GM18873 (cell line): Measurements from ENCODE around the gene NR1D1.

Experiments
- ATAC-seq: cut with Tn5 transposase; IDR thresholded peaks from one replicate; pipeline ENCODE4 v1.9.1; 2021; ENCODE audit warnings: mild to moderate bottlenecking, moderate library complexity, moderate number of reproducible peaks; ENCODE audit not compliant: unreplicated experiment, low FRiP score

NR1D1 gene

DNA sequence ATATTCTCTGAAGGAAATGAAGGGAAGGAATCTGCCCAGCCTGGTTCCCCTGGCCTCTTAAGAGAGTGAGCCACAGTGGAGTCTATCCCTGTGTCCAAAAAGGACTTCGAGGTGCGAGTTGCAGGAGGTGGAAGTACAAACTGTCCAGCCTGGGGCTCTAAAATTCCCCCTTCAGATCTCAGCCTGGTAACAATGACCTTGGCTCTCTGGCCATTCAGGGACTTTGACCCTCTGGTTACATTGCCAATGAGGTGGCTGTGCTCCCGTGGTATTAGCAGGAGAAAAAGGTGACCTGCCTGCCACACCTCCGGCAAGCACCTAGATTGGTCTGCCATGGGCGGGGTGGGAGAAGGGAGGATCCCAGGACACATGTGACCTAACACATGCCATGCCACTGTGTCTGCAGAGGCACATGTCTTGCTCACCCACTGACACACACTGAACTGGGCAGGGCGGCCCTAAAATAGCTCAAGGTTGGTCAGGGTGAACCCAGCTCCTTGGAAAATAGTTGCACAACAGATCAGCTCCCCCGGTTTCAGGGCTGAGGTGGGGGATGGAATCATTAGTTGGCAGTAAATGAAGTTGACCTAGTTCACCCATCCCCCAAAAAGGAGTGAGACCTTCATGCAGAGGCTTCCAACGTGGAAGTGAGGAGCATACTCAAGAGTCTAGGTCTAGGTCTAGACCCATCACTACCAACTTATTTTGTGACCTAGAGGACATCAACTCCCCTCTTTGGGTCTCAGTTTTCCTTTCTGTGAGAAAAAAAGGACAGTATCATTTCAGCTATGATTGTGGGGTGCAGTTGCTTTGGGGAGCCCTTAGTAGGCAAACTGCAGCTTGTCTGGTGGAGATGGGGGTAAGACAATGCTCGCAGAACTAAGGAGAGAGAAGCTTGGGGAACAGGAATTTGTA is 2.2 kb downstream of the NR1D1 start:
- ATAC-seq: no peak

DNA sequence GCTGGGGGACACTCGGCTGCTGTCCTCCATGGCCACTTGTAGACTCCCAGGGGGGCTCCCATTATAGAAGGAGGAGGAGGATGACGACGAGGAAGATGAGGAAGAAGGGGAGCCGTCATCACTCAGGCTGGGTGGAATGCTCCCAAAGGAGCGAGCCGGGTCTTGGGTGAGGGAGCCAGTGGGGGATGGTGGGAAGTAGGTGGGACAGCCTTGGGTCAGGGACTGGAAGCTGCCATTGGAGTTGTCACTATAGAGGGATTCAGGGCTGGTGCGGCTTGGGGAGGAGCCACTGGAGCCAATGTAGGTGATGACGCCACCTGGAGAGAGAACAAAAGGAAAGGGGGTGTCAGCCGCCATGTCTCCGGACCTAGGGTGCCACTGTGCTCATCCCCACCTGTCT is 3.3 kb downstream of the NR1D1 start:
- no peak for ATAC-seq

DNA sequence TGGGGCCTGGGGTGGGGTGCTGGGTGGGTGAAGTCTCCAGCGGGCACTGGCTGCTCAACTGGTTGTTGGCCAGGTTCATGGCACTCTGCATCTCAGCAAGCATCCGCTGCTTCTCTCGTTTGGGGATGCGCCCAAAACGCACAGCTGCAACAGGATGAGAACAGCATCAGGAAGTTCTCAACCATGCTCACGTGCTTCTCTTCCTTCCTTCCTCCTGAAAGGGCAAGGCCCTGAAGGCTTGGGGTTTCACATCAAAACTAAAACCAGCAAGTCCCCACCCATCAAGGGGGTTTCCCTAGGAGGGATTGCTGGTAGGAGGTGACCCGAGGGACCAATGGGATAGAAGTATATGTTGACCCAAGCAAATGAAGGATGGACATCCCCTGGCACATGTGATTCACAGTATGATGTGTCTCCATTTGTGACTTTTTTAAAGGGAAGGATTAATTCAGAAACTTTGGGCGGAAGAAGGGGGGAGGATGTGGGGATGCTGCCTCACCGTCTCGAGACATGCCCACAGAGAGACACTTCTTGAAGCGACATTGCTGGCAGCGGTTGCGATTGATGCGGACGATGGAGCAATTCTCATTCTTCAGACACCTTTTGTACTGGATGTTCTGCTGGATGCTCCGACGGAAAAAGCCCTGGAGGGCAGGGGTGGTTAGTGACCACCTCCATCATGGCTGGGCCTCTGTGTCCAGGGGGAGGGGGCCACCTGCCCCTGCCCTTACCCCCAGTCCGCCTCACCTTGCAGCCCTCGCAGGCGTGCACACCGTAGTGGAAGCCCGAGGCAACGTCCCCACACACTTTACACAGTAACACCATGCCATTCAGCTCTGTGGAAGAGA is 4.2 kb downstream of the NR1D1 start:
- peak; percentile 60 for ATAC-seq

DNA sequence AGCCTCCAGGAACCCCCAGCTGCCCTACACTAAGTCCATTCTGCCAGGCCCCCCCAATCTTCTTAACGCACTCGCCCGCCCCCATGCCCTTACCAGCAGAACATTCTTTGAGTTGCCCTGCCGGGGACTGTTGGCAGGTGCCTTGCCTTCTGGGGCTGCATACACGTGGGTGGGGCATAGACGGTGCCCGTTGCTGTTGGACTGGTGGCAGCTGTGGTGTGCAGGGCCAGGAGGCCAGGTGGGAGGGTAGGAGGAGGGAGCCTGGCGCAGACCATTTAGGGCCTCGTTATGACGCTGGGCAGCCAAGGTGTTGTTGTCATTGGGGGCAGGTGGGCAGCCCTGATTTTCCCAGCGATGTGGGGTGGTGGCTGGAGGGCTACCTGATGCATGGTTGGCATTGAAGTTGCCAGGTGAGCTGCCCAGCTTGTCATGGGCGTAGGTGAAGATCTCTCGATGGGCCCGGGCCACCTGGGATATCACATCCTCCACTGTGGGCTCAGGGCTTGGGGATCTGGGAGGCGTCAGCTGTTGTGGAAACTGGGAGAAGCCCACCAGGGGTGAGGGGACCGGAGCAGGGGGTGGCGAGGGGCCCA is 4.9 kb downstream of the NR1D1 start:
- no peak for ATAC-seq

GRCh38 chr17:40094874-40095273 is 5.5 kb downstream of the NR1D1 start:
- no peak for ATAC-seq

- ATAC-seq: no peak
These were observed 6.7 kb downstream of the NR1D1 start for GRCh38 chr17:40093580-40094201.

DNA sequence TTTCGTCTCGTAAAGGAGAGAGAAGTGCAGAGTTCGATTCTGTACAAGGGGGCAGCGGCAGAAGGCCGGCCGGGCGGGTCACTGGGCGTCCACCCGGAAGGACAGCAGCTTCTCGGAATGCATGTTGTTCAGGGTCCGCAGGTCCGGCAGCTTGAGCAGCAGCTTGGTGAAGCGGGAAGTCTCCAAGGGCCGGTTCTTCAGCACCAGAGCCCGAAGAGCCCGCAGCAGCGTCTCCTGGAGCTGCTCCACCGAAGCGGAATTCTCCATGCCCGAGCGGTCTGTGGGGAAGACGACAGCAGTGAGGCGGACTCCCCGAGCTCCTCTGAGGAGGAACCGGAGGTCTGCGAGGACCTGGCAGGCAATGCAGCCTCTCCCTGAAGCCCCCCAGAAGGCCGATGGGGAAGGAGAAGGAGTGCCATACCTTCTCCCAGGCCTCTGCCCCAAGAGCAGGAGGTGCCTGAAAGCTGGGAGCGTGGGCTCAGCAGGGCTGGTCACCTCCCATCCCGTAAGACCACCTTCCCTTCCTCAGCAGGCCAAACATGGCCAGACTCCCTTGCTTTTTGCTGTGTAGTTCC is 7.3 kb downstream of the NR1D1 start:
- ATAC-seq: no peak

DNA sequence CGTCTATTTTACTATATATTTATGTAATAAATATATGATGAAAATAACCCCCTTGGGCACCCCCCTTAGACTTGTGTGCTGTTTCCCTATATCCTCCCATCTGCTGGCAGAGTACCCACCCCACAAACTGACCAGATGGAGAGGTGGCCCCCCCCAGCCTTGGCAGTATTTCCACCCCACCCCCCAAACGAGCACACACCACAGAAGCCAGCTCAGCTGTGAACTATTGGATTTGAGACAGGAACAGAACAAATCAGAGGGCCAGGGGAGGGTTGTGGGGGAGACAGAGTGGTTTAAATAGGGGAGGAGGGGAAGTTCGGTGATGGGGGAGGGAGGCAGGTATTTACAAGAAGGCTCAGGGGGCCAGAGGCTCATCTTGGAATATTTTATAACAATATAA is 7.8 kb downstream of the NR1D1 start:
- ATAC-seq: no peak

- ATAC-seq: no peak
These were observed 8.5 kb downstream of the NR1D1 start for GRCh38 chr17:40091691-40092397.

DNA sequence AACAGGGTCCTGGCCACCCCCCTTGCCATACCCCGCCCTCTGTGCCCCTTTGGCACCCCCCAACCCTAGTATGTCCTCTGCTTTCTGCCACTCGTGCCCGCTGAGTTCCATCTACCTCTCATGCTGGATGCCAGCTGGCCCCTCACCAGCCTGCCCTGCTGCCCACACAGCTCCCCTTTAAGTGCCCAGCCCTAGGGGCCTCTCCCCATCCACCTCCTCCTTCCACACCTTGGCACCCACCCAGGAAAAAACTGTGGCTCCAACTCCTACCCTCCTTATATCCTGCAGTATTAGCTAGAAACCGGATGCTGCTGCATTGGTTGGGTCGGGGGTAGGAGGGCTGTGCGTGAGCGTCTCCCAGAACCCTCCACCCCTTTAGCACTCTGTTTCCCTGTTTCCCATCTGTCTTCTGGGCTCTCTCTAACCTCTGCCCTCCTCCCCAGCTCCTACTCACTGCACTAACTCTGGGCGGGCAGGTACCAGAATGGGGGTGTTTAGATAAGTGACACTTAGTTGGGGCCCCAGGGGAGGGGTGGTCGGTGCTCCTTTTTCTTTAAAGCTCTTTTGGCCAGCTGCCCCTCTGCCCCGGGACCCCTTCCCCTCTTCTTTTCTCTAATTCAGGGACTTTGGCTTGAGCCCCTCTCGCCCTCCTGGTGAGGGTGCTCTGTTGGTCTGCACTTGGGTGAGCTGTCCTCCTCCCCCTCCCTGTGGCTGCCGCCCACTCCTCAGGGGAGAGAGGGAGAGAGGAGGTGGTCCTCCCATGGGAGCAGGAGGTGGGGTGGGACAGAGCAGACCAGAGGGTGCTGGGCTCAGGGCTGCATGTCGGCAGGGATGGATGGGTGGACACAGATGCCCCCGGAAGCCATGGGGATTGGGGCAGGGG is 9.9 kb downstream of the NR1D1 start:
- ATAC-seq: no peak

GRCh38 chr17:40089077-40089895 is 11.1 kb downstream of the NR1D1 start:
- ATAC-seq: no peak

- ATAC-seq: no peak
These were observed 12.3 kb downstream of the NR1D1 start for GRCh38 chr17:40087903-40088718.

- ATAC-seq: no peak
These were observed 13.2 kb downstream of the NR1D1 start for GRCh38 chr17:40087049-40087794.

DNA sequence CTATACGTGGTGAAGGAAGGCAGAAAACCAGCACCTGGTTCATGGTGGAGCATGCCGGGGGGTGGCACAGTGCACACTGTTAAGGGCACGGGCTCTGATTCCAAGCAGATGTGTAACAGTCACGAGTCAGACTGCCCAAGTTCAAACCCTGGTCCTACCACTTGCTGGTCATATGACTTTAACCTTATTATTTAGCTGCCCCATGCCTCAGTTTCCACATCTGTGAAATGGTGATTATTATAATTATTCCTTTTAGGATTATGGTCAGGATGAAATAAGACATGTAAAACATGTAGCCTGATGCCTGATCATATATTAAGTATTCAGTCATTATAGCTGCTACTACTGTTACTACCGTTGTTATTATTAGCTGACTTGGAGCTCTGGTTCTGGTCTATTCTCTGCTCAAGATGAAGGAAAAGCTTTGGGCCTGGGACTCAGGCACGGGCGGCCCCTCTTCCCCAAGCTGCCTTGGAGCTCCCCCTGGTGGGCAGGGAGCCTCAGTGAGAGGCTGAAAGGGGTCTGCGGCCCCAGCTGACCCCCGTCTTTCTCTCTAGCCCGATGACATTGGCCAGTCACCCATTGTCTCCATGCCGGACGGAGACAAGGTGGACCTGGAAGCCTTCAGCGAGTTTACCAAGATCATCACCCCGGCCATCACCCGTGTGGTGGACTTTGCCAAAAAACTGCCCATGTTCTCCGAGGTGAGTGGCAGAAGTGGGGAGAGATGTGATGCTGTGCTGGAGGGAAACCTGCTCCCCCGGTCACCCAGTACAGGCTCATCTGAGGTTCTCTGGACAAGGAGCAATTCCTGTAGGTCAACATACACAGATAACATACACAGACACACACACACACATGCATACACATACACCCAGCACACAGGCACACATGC is 14.0 kb downstream of the NR1D1 start:
- ATAC-seq: no peak

GRCh38 chr17:40084477-40084876 is 15.9 kb downstream of the NR1D1 start:
- no peak for ATAC-seq
